ENCODE measurements around the gene KIF26B. TPM values are rescaled to one million over a fixed set of nuclear protein-coding genes. Genes with fewer than 3 reads are reported as not detected.

KIF26B gene
- total and polyA plus RNA-seq, 10 of the 15 experiments (the other 5 are each of a cell fraction or from before 2014, with no cell fraction given) = 0.35 to 11.6 (median 2.2) TPM

DNA sequence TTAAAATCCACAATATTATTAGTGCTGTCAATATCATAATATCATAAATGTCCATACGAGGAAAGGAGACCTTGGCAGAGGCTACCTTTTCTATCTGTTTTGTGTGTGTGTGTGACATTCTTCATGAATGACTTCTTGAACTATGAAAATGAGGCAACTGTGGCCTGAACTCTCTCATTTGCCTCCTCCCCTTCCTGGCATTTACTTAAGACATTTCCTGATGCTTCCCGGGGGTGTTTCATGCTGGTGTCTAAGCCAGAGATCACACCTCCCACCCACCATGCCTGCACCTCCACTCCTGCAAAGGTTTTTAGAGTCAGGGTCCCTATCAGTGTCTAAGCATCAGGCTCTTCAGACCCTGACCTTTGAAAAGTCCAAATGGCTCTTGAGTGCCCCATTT is 420.9 kb downstream of the KIF26B start (continued):
- TF ChIP-seq, protein P1, sequence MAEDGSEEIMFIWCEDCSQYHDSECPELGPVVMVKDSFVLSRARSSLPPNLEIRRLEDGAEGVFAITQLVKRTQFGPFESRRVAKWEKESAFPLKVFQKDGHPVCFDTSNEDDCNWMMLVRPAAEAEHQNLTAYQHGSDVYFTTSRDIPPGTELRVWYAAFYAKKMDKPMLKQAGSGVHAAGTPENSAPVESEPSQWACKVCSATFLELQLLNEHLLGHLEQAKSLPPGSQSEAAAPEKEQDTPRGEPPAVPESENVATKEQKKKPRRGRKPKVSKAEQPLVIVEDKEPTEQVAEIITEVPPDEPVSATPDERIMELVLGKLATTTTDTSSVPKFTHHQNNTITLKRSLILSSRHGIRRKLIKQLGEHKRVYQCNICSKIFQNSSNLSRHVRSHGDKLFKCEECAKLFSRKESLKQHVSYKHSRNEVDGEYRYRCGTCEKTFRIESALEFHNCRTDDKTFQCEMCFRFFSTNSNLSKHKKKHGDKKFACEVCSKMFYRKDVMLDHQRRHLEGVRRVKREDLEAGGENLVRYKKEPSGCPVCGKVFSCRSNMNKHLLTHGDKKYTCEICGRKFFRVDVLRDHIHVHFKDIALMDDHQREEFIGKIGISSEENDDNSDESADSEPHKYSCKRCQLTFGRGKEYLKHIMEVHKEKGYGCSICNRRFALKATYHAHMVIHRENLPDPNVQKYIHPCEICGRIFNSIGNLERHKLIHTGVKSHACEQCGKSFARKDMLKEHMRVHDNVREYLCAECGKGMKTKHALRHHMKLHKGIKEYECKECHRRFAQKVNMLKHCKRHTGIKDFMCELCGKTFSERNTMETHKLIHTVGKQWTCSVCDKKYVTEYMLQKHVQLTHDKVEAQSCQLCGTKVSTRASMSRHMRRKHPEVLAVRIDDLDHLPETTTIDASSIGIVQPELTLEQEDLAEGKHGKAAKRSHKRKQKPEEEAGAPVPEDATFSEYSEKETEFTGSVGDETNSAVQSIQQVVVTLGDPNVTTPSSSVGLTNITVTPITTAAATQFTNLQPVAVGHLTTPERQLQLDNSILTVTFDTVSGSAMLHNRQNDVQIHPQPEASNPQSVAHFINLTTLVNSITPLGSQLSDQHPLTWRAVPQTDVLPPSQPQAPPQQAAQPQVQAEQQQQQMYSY (CRISPR knock-in tag; IDR thresholded peaks at IDR 0.05) = no peak
- TF ChIP-seq CREM (IDR thresholded peaks at IDR 0.05; ENCODE audit: low read depth) (no peak), POLR2AphosphoS5 (IDR thresholded peaks at IDR 0.05; ENCODE audit: low read length) (no peak), ZSCAN29 (IDR thresholded peaks at IDR 0.05) (no peak), KDM1A (IDR thresholded peaks at IDR 0.05; ENCODE audit: borderline replicate concordance) (no peak)

DNA sequence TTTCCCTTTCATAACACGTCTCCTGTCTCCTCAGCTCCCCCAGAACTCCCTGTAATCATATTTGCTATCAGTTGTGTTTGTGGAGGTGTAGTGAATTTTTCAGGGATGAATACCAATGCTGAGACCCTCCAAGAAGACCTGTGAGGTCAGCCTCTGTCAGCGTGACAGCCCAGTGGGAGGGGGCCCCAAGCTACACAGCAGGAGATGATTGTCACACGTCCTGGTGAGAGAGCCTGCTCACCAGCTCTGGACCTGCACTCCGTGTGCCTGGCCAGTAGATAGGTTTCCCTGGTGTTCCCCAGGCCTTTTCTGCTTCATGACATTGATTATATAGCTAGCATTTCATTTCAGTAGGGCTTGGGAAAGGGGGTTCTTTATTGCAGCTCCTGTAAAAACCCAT is 421.5 kb downstream of the KIF26B start:
- in situ Hi-C loops (cut with MboI) (no loop called here), intact Hi-C loops (cut with micrococcal nuclease; ENCODE audit: unreplicated experiment) (no loop called here)
- no peaks in the 10 kb centered on the region for H3K79me2 ChIP-seq (ENCODE audit: control insufficient read depth, insufficient read depth, low read length)
- ChIA-PET SMC1A (ENCODE audit: uncharacterized antibody, unreplicated experiment) (interaction anchor here (1.2 to 1.3 kb wide), 2 partner anchors 10 to 65 kb away, joined by 3 to 4 read pairs; no protein-coding TSS in a partner anchor), RAD21 (ENCODE audit: unreplicated experiment) (no interaction called here), CTCF (no interaction called here), POLR2A (no interaction called here)
- H3K36me3 ChIP-seq (ENCODE audit: control insufficient read depth in 2 of 2, insufficient read depth in 2 of 2, low read length in 1 of 2) = no peaks in the 10 kb centered on the region
- H3K9ac ChIP-seq (ENCODE audit: control insufficient read depth, insufficient read depth, low read length) = no peak overlapping the region
- no peak overlapping the region for H3K27ac ChIP-seq (ENCODE audit: control insufficient read depth, insufficient read depth)
- DNase-seq (ENCODE audit: low read depth, low spot score) (no peak), FAIRE-seq (no peak), ATAC-seq (no peak)
- peaks cover 0 to 3% of the 10 kb centered on the region in 2 experiments; a peak in 2 of 4 replicates for H3K27me3 ChIP-seq (replicated peaks in 1 of 2; ENCODE audit: control insufficient read depth in 2 of 2, insufficient read depth in 2 of 2, low read length in 1 of 2)
- 3% methylated on average over 4 of the region's 4 CpGs for whole genome bisulfite sequencing (ENCODE audit: insufficient coverage, insufficient replicate concordance, low lambda C conversion rate, missing lambda C conversion rate)
- BruUV-seq (replicated peaks) = no TSS peak
- H3K4me2 ChIP-seq (ENCODE audit: control insufficient read depth, insufficient read depth) = no peak overlapping the region
- no peak overlapping the region for H2AFZ ChIP-seq (ENCODE audit: control insufficient read depth, low read depth, low read length)
- TF ChIP-seq RUNX3 (IDR thresholded peaks at IDR 0.05; ENCODE audit: low read length) (no peak), FOXK2 (IDR thresholded peaks at IDR 0.05) (no peak), JUND (IDR thresholded peaks at IDR 0.05; ENCODE audit: low read depth, low read length) (no peak), CREB1 (IDR thresholded peaks at IDR 0.05; ENCODE audit: low read depth) (no peak), IKZF2 (IDR thresholded peaks at IDR 0.05) (no peak), BRCA1 (IDR thresholded peaks at IDR 0.05; ENCODE audit: low read depth, low read length) (no peak), EP300 (IDR thresholded peaks at IDR 0.05; ENCODE audit: borderline replicate concordance in 1 of 2, control insufficient read depth in 1 of 2, low read depth in 2 of 2, low read length in 2 of 2) (no peak), NFYB (IDR thresholded peaks at IDR 0.05; ENCODE audit: insufficient read depth, low read depth, low read length) (no peak), FOXM1 (IDR thresholded peaks at IDR 0.05; ENCODE audit: low read depth, low read length) (no peak)
- TF ChIP-seq, protein P2, sequence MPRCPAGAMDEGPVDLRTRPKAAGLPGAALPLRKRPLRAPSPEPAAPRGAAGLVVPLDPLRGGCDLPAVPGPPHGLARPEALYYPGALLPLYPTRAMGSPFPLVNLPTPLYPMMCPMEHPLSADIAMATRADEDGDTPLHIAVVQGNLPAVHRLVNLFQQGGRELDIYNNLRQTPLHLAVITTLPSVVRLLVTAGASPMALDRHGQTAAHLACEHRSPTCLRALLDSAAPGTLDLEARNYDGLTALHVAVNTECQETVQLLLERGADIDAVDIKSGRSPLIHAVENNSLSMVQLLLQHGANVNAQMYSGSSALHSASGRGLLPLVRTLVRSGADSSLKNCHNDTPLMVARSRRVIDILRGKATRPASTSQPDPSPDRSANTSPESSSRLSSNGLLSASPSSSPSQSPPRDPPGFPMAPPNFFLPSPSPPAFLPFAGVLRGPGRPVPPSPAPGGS (IDR thresholded peaks at IDR 0.05; ENCODE audit: borderline replicate concordance, insufficient read depth, low read depth, low read length, poor library complexity, severe bottlenecking) = no peak
- TF ChIP-seq, protein P3, sequence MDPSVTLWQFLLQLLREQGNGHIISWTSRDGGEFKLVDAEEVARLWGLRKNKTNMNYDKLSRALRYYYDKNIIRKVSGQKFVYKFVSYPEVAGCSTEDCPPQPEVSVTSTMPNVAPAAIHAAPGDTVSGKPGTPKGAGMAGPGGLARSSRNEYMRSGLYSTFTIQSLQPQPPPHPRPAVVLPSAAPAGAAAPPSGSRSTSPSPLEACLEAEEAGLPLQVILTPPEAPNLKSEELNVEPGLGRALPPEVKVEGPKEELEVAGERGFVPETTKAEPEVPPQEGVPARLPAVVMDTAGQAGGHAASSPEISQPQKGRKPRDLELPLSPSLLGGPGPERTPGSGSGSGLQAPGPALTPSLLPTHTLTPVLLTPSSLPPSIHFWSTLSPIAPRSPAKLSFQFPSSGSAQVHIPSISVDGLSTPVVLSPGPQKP (IDR thresholded peaks at IDR 0.05; ENCODE audit: low read depth, low read length) = no peak
- no peaks in the 10 kb centered on the region for H4K20me1 ChIP-seq (ENCODE audit: control insufficient read depth, insufficient read depth)
- no peaks in the 10 kb centered on the region for H3K9me3 ChIP-seq (replicated peaks; ENCODE audit: control insufficient read depth, insufficient read depth, low read length)
- H3K4me3 ChIP-seq = no peak overlapping the region
- H3K4me1 ChIP-seq (ENCODE audit: control insufficient read depth, insufficient read depth, low read length) = no peaks in the 10 kb centered on the region
